Neural crest cell (in vitro differentiated cells): ENCODE measurements around the gene DLD. TPM values are rescaled to one million over a fixed set of nuclear protein-coding genes. Genes with fewer than 3 reads are reported as not detected.

Source experiments
- DNase-seq: peaks from one replicate; pipeline ENCODE4 v3.0.0; 2021; ENCODE audit warnings: low read depth, mixed read lengths, low spot score
- H3K27ac Mint-ChIP-seq: one replicate; pipeline ENCODE4 v1.8.0; 2021; ENCODE audit warnings: mild to moderate bottlenecking, mixed read lengths; ENCODE audit not compliant: unreplicated experiment
- H3K27me3 Mint-ChIP-seq: 2 replicates; pipeline ENCODE4 v1.8.0; 2021; ENCODE audit warnings: low read depth, mild to moderate bottlenecking, mixed read lengths
- H3K36me3 Mint-ChIP-seq: 2 replicates; pipeline ENCODE4 v1.8.0; 2021; ENCODE audit warnings: low read depth, mild to moderate bottlenecking, mixed read lengths
- H3K4me1 Mint-ChIP-seq: 2 replicates; pipeline ENCODE4 v1.8.0; 2021; ENCODE audit warnings: mixed read lengths
- H3K4me3 Mint-ChIP-seq: one replicate; pipeline ENCODE4 v1.8.0; 2021; ENCODE audit warnings: mild to moderate bottlenecking, mixed read lengths
- H3K9me3 Mint-ChIP-seq: 2 replicates; pipeline ENCODE4 v1.8.0; 2021; ENCODE audit warnings: mixed read lengths
- CTCF ChIP-seq: fragments of 200-600 bp; sonication (generic); conservative IDR thresholded peaks from 2 replicates; pipeline ENCODE4 v1.5.0; 2021; ENCODE audit warnings: antibody characterized with exemption, mild to moderate bottlenecking
- total RNA-seq: library from RNA; stranded (reverse); gene quantifications from 2 replicates; pipeline ENCODE4 v1.2.1, GENCODE V29; 2021

DLD gene
- total RNA-seq, 1 donor from 2014 or later, result 82.1 TPM

GRCh38 chr7:107850216-107850615, 40.8 kb upstream of the DLD start:
- H3K36me3 Mint-ChIP-seq, result no peaks in the 10 kb centered on the region
- peaks cover 8% of the 10 kb centered on the region for H3K27me3 Mint-ChIP-seq
- H3K9me3 Mint-ChIP-seq, result no peaks in the 10 kb centered on the region
- no peaks in the 10 kb centered on the region for H3K4me1 Mint-ChIP-seq
- no peak overlapping the region for H3K27ac Mint-ChIP-seq
- DNase-seq, result no peak
- no peak for TF ChIP-seq CTCF
- no peak overlapping the region for H3K4me3 Mint-ChIP-seq

GRCh38 chr7:107850643-107851042, 40.3 kb upstream of the DLD start:
- Mint-ChIP-seq H3K36me3 (no peaks in the 10 kb centered on the region), H3K27ac (no peak overlapping the region), H3K4me3 (no peak overlapping the region), H3K27me3 (peaks cover 8% of the 10 kb centered on the region), H3K9me3 (no peaks in the 10 kb centered on the region), H3K4me1 (no peaks in the 10 kb centered on the region)
- TF ChIP-seq CTCF, result no peak
- DNase-seq, result no peak

- Mint-ChIP-seq H3K4me1 (no peaks in the 10 kb centered on the region), H3K4me3 (no peak overlapping the region), H3K9me3 (no peaks in the 10 kb centered on the region), H3K27me3 (peaks cover 8% of the 10 kb centered on the region), H3K27ac (no peak overlapping the region), H3K36me3 (no peaks in the 10 kb centered on the region)
- no peak for TF ChIP-seq CTCF
- DNase-seq, result no peak
Observed at GRCh38 chr7:107854454-107854853, 36.5 kb upstream of the DLD start.

GRCh38 chr7:107854989-107855388, 36.0 kb upstream of the DLD start:
- Mint-ChIP-seq H3K27me3 (peaks cover 8% of the 10 kb centered on the region), H3K4me1 (no peaks in the 10 kb centered on the region), H3K9me3 (no peaks in the 10 kb centered on the region), H3K36me3 (no peaks in the 10 kb centered on the region), H3K4me3 (no peak overlapping the region), H3K27ac (no peak overlapping the region)
- TF ChIP-seq CTCF, result no peak
- no peak for DNase-seq

- H3K27me3 Mint-ChIP-seq, result peaks cover 8% of the 10 kb centered on the region
- DNase-seq, result no peak
- H3K9me3 Mint-ChIP-seq, result no peaks in the 10 kb centered on the region
- H3K4me1 Mint-ChIP-seq, result no peaks in the 10 kb centered on the region
- TF ChIP-seq CTCF, result no peak
- no peak overlapping the region for H3K4me3 Mint-ChIP-seq
- no peak overlapping the region for H3K27ac Mint-ChIP-seq
- H3K36me3 Mint-ChIP-seq, result no peaks in the 10 kb centered on the region
Observed at GRCh38 chr7:107856806-107857540, 34.0 kb upstream of the DLD start.
